CD4-positive, CD25-positive, alpha-beta regulatory T cell (primary cell): ENCODE results near the gene EDEM3. TPM values are rescaled to one million over a fixed set of nuclear protein-coding genes. Genes with fewer than 3 reads are reported as not detected.
"Not testable (repeated sequence)": the region's sequence is repeated elsewhere in the genome, so short reads cannot be mapped to it uniquely, and the experiment has no call there.

ENCODE experiments used
- ATAC-seq, 2 donors: fragments of 150-1000 bp; cut with Tn5 transposase; one replicate each; pipeline ENCODE4 v1.10.0; 2021; ENCODE audit warnings: low read depth in 2 of 2, moderate number of reproducible peaks in 2 of 2, moderate library complexity in 1 of 2
- DNase-seq, 3 donors: peaks; one replicate each; pipeline versions ENCODE4 v3.0.0 to v3.0.0-alpha.2; 2012 to 2022; ENCODE audit warnings: mixed read lengths in 1 of 3
- H3K27ac ChIP-seq: one replicate; pipeline ENCODE4 v1.7.0; 2013; ENCODE audit warnings: mild to moderate bottlenecking, low read length; ENCODE audit not compliant: insufficient read depth, poor library complexity, severe bottlenecking
- H3K27me3 ChIP-seq: one replicate; pipeline ENCODE4 v1.7.0; 2013; ENCODE audit warnings: low read length; ENCODE audit not compliant: control insufficient read depth, insufficient read depth
- H3K36me3 ChIP-seq: one replicate; pipeline ENCODE4 v1.7.0; 2013; ENCODE audit warnings: mild to moderate bottlenecking, low read length, moderate library complexity; ENCODE audit not compliant: control insufficient read depth, insufficient read depth
- H3K4me1 ChIP-seq: 2 replicates; pipeline ENCODE4 v1.7.0; 2013; ENCODE audit warnings: mild to moderate bottlenecking, low read length; ENCODE audit not compliant: insufficient read depth, control insufficient read depth, poor library complexity, severe bottlenecking
- H3K4me3 ChIP-seq: one replicate; pipeline ENCODE4 v1.7.0; 2013; ENCODE audit warnings: low read depth, mild to moderate bottlenecking, low read length, moderate library complexity
- H3K9me3 ChIP-seq, 2 experiments: 1 replicate in 1 of 2; 2 replicates in 1 of 2; pipeline ENCODE4 v1.7.0; 2013; ENCODE audit warnings: low read length in 2 of 2, mild to moderate bottlenecking in 1 of 2, moderate library complexity in 1 of 2; ENCODE audit not compliant: control insufficient read depth in 2 of 2
- H3K27ac Mint-ChIP-seq, 3 donors: one replicate each; pipeline ENCODE4 v1.8.0; 2020 to 2022; ENCODE audit warnings: mild to moderate bottlenecking in 3 of 3, mixed read lengths in 3 of 3, moderate library complexity in 2 of 3
- H3K27me3 Mint-ChIP-seq: one replicate; pipeline ENCODE4 v1.8.0; 2022; ENCODE audit warnings: mild to moderate bottlenecking, mixed read lengths
- H3K36me3 Mint-ChIP-seq: one replicate; pipeline ENCODE4 v1.8.0; 2020; ENCODE audit warnings: mixed read lengths
- H3K4me1 Mint-ChIP-seq, 4 donors: one replicate each; pipeline ENCODE4 v1.8.0; 2020 to 2022; ENCODE audit warnings: mixed read lengths in 4 of 4, mild to moderate bottlenecking in 1 of 4
- H3K4me3 Mint-ChIP-seq, 4 donors: one replicate each; pipeline ENCODE4 v1.8.0; 2020 to 2022; ENCODE audit warnings: mild to moderate bottlenecking in 4 of 4, mixed read lengths in 4 of 4, moderate library complexity in 3 of 4
- H3K9me3 Mint-ChIP-seq, 7 donors: one replicate each; pipeline ENCODE4 v1.8.0; 2020 to 2022; ENCODE audit warnings: mixed read lengths in 7 of 7, mild to moderate bottlenecking in 3 of 7, moderate library complexity in 2 of 7
- polyA plus RNA-seq, 4 donors: library from polyadenylated mRNA; unstranded; fragments of 300-500 nt; fragmentation: Illumina TruSeq; gene quantifications; one replicate each; pipeline ENCODE4 v1.2.3, GENCODE V29; 2021
- total RNA-seq: library from RNA; stranded (reverse); gene quantifications from one replicate; pipeline ENCODE4 v1.2.3, GENCODE V29; 2022

The EDEM3 gene
- total and polyA plus RNA-seq, 5 donors from 2014 or later: 11.0 to 38.5 (median 16.7) TPM

DNA sequence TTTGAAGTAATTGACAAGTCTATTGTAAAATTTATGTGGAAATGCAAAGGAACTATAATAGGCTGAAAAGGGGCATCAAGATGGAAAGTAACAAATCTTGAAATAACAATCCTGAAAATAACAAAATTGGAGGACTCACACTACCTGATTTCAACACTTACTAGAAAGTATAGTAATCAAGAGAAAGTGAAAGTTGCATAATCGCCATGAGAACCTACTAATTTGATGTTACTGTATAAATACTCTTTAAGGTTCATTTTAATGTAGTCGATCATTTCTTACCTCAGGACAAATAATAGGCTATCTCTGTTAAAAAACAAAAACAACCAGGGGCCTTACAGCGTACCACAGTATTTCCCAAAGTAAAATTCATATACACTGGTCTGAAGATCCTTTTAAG lies 71.7 kb downstream of the EDEM3 start:
- Histone ChIP-seq H3K9me3 (peaks cover 0 to 5% of the 10 kb centered on the region in 2 experiments), H3K27ac (no peak overlapping the region), H3K4me3 (no peak overlapping the region), H3K4me1 (no peaks in the 10 kb centered on the region), H3K36me3 (no peaks in the 10 kb centered on the region), H3K27me3 (no peaks in the 10 kb centered on the region)
- H3K36me3 Mint-ChIP-seq: peaks cover 6% of the 10 kb centered on the region
- peaks cover 10% of the 10 kb centered on the region for H3K27me3 Mint-ChIP-seq
- H3K27ac Mint-ChIP-seq: no peak overlapping the region
- no peak overlapping the region for H3K4me3 Mint-ChIP-seq
- H3K4me1 Mint-ChIP-seq: no peaks in the 10 kb centered on the region
- DNase-seq: no peak
- H3K9me3 Mint-ChIP-seq: peaks cover 0 to 16% (median 4%) of the 10 kb centered on the region in 7 donors
- no peak for ATAC-seq

GRCh38 chr1:184680611-184681225 lies 73.9 kb downstream of the EDEM3 start:
- H3K27me3 Mint-ChIP-seq: peaks cover 21% of the 10 kb centered on the region
- DNase-seq, H3K4me1 ChIP-seq, H3K4me3 Mint-ChIP-seq, H3K27me3 ChIP-seq, H3K36me3 ChIP-seq, H3K4me1 Mint-ChIP-seq, H3K27ac ChIP-seq, ATAC-seq, H3K4me3 ChIP-seq, H3K9me3 ChIP-seq, H3K27ac Mint-ChIP-seq, H3K36me3 Mint-ChIP-seq: not testable (repeated sequence)
- peaks cover 0 to 16% (median 5%) of the 10 kb centered on the region in 7 donors for H3K9me3 Mint-ChIP-seq

DNA sequence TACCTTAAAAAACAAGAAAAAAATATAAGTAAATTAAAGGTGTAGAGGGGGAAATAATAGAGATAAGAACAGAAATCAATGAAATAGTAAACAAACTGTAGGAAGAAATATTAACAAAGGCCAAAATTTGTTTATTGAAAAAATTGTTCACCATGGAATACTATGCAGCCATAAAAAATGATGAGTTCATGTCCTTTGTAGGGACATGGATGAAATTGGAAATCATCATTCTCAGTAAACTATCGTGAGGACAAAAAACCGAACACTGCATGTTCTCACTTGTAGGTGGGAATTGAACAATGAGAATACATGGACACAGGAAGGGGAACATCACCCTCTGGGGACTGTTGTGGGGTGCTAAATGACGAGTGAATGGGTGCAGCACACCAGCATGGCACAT lies 75.2 kb downstream of the EDEM3 start:
- not testable (repeated sequence) for H3K4me3 ChIP-seq

DNA sequence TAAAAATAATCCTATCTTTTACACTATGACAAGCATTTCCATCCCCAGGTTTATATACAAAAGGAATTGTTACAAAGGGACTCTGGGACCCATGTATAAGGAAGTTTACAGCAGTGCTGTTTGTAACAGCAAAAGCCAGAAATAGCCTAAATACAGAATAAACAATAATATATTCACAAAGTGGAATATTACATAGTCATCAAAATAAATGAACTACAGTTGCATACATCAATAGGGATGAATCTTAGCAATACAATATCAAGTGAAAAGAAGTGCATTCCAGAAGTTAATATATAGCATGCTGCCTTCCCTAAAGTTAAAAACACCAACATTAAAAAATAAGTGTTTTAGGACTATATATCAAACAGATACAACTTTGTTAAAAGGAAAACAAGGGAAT lies 77.3 kb downstream of the EDEM3 start:
- no peak for ATAC-seq
- no peaks in the 10 kb centered on the region for H3K4me1 Mint-ChIP-seq
- H3K36me3 ChIP-seq: no peaks in the 10 kb centered on the region
- H3K27ac Mint-ChIP-seq: peak overlapping the region in 1 of 3 donors; percentile 49
- H3K9me3 Mint-ChIP-seq: peaks cover 3 to 15% (median 6%) of the 10 kb centered on the region in 7 donors
- H3K27me3 ChIP-seq: peaks cover 8% of the 10 kb centered on the region
- no peak overlapping the region for H3K4me3 ChIP-seq
- H3K27ac ChIP-seq: no peak overlapping the region
- H3K4me3 Mint-ChIP-seq: no peak overlapping the region
- DNase-seq: no peak
- H3K9me3 ChIP-seq: peaks cover 0 to 5% of the 10 kb centered on the region in 2 experiments
- H3K27me3 Mint-ChIP-seq: peaks cover 45% of the 10 kb centered on the region
- peaks cover 6% of the 10 kb centered on the region for H3K36me3 Mint-ChIP-seq
- H3K4me1 ChIP-seq: no peaks in the 10 kb centered on the region

More for the DNA sequence above, 75.2 kb downstream of the EDEM3 start:
- Mint-ChIP-seq H3K9me3 (peaks cover 0 to 16% (median 5%) of the 10 kb centered on the region in 7 donors), H3K27me3 (peaks cover 28% of the 10 kb centered on the region)
- not testable (repeated sequence) for ATAC-seq, H3K4me1 ChIP-seq, H3K4me1 Mint-ChIP-seq, H3K4me3 Mint-ChIP-seq, H3K27ac ChIP-seq, H3K27ac Mint-ChIP-seq, DNase-seq, H3K27me3 ChIP-seq, H3K36me3 ChIP-seq, H3K36me3 Mint-ChIP-seq, H3K9me3 ChIP-seq

DNA sequence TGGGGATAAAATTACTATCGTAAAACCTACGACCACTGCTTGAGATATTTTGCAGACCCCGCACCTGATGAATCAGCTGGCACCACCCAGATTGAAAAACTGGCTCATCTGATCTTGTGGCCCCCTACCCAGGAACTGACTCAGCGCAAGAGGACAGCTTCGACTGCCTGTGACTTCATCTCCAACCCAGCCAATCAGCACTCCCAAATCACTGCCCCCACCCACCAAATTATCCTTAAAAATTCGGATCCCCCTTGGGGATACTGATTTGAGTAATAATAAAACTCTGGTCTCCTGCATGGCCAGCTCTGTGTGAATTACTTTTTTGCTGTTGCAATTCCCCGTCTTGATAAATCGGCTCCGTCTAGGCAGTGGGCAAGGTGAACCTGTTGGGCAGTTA lies 81.4 kb downstream of the EDEM3 start:
- peaks cover 64% of the 10 kb centered on the region for H3K27me3 Mint-ChIP-seq
- H3K27ac Mint-ChIP-seq: no peak overlapping the region
- ATAC-seq: no peak

DNA sequence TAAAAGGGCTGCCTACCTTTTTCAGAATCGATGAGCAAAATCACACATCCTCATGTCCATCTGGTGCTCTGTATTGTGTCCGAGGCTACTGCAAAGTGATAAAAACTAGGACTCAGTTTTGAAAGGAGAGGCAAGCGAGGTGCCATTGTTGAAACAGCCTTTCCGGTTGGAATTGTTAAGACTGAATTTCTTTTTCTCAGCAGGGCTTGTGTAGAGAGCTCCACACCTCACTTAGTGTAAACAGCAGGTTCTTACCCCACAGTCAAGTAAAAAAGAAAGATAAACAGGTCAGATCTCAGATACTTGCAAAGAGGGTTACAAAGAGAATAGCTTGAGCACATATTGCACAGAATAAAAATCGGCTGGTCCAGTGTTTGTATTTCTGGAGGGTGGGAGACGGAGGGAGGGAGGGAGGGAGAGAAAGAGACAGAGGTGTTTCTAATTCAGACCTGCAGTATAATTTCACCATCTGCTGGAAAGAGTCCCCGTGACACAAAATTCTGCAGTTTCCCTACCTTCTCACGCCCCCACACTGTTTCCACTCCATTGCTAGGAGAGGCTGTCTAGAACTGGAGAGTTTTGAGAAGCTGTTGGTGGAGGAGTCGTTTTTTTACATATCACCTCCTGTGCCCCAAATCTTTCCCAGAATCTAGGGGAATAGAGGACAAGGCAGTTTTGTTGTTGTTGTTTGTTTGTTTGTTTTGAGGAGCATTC lies 82.5 kb downstream of the EDEM3 start:
- ATAC-seq (no peak), DNase-seq (no peak)
- Mint-ChIP-seq H3K27me3 (peaks cover 68% of the 10 kb centered on the region), H3K9me3 (peaks cover 0 to 7% (median 2%) of the 10 kb centered on the region in 7 donors), H3K36me3 (no peaks in the 10 kb centered on the region), H3K27ac (no peak overlapping the region), H3K4me3 (no peak overlapping the region), H3K4me1 (no peaks in the 10 kb centered on the region)
- Histone ChIP-seq H3K27ac (no peak overlapping the region), H3K4me3 (no peak overlapping the region), H3K9me3 (no peaks in the 10 kb centered on the region), H3K27me3 (peaks cover 19% of the 10 kb centered on the region), H3K36me3 (no peaks in the 10 kb centered on the region), H3K4me1 (no peaks in the 10 kb centered on the region)

More for the DNA sequence above, 81.4 kb downstream of the EDEM3 start:
- Histone ChIP-seq H3K4me1 (no peaks in the 10 kb centered on the region), H3K9me3 (no peaks in the 10 kb centered on the region), H3K36me3 (no peaks in the 10 kb centered on the region), H3K4me3 (no peak overlapping the region), H3K27ac (no peak overlapping the region), H3K27me3 (peaks cover 19% of the 10 kb centered on the region)
- H3K9me3 Mint-ChIP-seq: peaks cover 0 to 7% (median 2%) of the 10 kb centered on the region in 7 donors
- H3K4me3 Mint-ChIP-seq: no peak overlapping the region
- DNase-seq: no peak
- no peaks in the 10 kb centered on the region for H3K4me1 Mint-ChIP-seq
- no peaks in the 10 kb centered on the region for H3K36me3 Mint-ChIP-seq

GRCh38 chr1:184669391-184669790 lies 85.3 kb downstream of the EDEM3 start:
- no peak overlapping the region for H3K4me3 Mint-ChIP-seq
- H3K9me3 Mint-ChIP-seq: peaks cover 0 to 4% (median 0%) of the 10 kb centered on the region in 7 donors
- no peak overlapping the region for H3K27ac Mint-ChIP-seq
- H3K36me3 Mint-ChIP-seq: no peaks in the 10 kb centered on the region
- no peaks in the 10 kb centered on the region for H3K36me3 ChIP-seq
- peaks cover 24% of the 10 kb centered on the region for H3K27me3 ChIP-seq
- peaks cover 75% of the 10 kb centered on the region for H3K27me3 Mint-ChIP-seq
- H3K4me3 ChIP-seq: no peak overlapping the region
- no peak for DNase-seq
- H3K4me1 Mint-ChIP-seq: no peaks in the 10 kb centered on the region
- ATAC-seq: no peak
- no peak overlapping the region for H3K27ac ChIP-seq
- no peaks in the 10 kb centered on the region for H3K9me3 ChIP-seq
- H3K4me1 ChIP-seq: no peaks in the 10 kb centered on the region

GRCh38 chr1:184665360-184665759 lies 89.3 kb downstream of the EDEM3 start:
- DNase-seq: no peak
- H3K4me3 Mint-ChIP-seq: no peak overlapping the region
- no peaks in the 10 kb centered on the region for H3K36me3 ChIP-seq
- H3K27ac Mint-ChIP-seq: no peak overlapping the region
- no peak for ATAC-seq
- H3K4me1 ChIP-seq: peaks cover 4% of the 10 kb centered on the region
- no peaks in the 10 kb centered on the region for H3K36me3 Mint-ChIP-seq
- H3K4me3 ChIP-seq: no peak overlapping the region
- peaks cover 70% of the 10 kb centered on the region for H3K27me3 Mint-ChIP-seq
- no peak overlapping the region for H3K27ac ChIP-seq
- no peaks in the 10 kb centered on the region for H3K9me3 ChIP-seq
- peaks cover 0 to 2% (median 0%) of the 10 kb centered on the region in 7 donors for H3K9me3 Mint-ChIP-seq
- peaks cover 0 to 6% (median 2%) of the 10 kb centered on the region in 4 donors for H3K4me1 Mint-ChIP-seq
- peaks cover 12% of the 10 kb centered on the region for H3K27me3 ChIP-seq
